ENCODE data around the gene NFIB. TPM values are rescaled to one million over a fixed set of nuclear protein-coding genes. Genes with fewer than 3 reads are reported as not detected.

Gene NFIB
- total RNA-seq, 2 experiments from 2014 or later: not detected

GRCh38 chr9:14075218-14075617 lies 238.7 kb downstream of the NFIB start:
- no peaks in the 10 kb centered on the region for H3K27me3 Mint-ChIP-seq
- H3K36me3 Mint-ChIP-seq (ENCODE audit: low read depth): no peaks in the 10 kb centered on the region
- no peaks in the 10 kb centered on the region for H3K4me1 Mint-ChIP-seq (ENCODE audit: low read depth)
- POLR2A ChIA-PET: no interaction called here
- DNase-seq (no peak), ATAC-seq (no peak)
- no peak for TF ChIP-seq CTCF (IDR thresholded peaks at IDR 0.05)
- intact Hi-C loops (cut with micrococcal nuclease): no loop called here
- CTCF ChIA-PET: no interaction called here
- H3K9me3 Mint-ChIP-seq: peaks cover 7% of the 10 kb centered on the region
- H3K4me3 Mint-ChIP-seq: no peak overlapping the region
- H3K27ac Mint-ChIP-seq: no peak overlapping the region

- ATAC-seq (no peak), DNase-seq (no peak)
- Mint-ChIP-seq H3K4me1 (ENCODE audit: low read depth) (no peaks in the 10 kb centered on the region), H3K4me3 (no peak overlapping the region), H3K27me3 (no peaks in the 10 kb centered on the region), H3K27ac (no peak overlapping the region), H3K36me3 (ENCODE audit: low read depth) (no peaks in the 10 kb centered on the region), H3K9me3 (peaks cover 7% of the 10 kb centered on the region)
- ChIA-PET CTCF (no interaction called here), POLR2A (no interaction called here)
- intact Hi-C loops (cut with micrococcal nuclease): no loop called here
- TF ChIP-seq CTCF (IDR thresholded peaks at IDR 0.05): no peak
Measured at GRCh38 chr9:14072850-14073249, 241.1 kb downstream of the NFIB start.

- no peak for DNase-seq
- no peaks in the 10 kb centered on the region for H3K27me3 Mint-ChIP-seq
- no peak for ATAC-seq
- intact Hi-C loops (cut with micrococcal nuclease): no loop called here
- H3K9me3 Mint-ChIP-seq: peaks cover 9% of the 10 kb centered on the region
- ChIA-PET POLR2A (no interaction called here), CTCF (no interaction called here)
- no peak overlapping the region for H3K4me3 Mint-ChIP-seq
- TF ChIP-seq CTCF (IDR thresholded peaks at IDR 0.05): no peak
- no peaks in the 10 kb centered on the region for H3K4me1 Mint-ChIP-seq (ENCODE audit: low read depth)
- H3K27ac Mint-ChIP-seq: no peak overlapping the region
- no peaks in the 10 kb centered on the region for H3K36me3 Mint-ChIP-seq (ENCODE audit: low read depth)
Measured at GRCh38 chr9:14071484-14071883, 242.5 kb downstream of the NFIB start.

- Mint-ChIP-seq H3K27ac (no peak overlapping the region), H3K4me1 (ENCODE audit: low read depth) (no peaks in the 10 kb centered on the region), H3K4me3 (no peak overlapping the region), H3K9me3 (peaks cover 4% of the 10 kb centered on the region), H3K27me3 (no peaks in the 10 kb centered on the region), H3K36me3 (ENCODE audit: low read depth) (no peaks in the 10 kb centered on the region)
- no peak for TF ChIP-seq CTCF (IDR thresholded peaks at IDR 0.05)
- intact Hi-C loops (cut with micrococcal nuclease): no loop called here
- CTCF ChIA-PET: no interaction called here
- POLR2A ChIA-PET: no interaction called here
- ATAC-seq: no peak
- no peak for DNase-seq
Measured at GRCh38 chr9:14068690-14069089, 245.3 kb downstream of the NFIB start.

- ATAC-seq (no peak), DNase-seq (no peak)
- Mint-ChIP-seq H3K36me3 (ENCODE audit: low read depth) (no peaks in the 10 kb centered on the region), H3K4me1 (ENCODE audit: low read depth) (no peaks in the 10 kb centered on the region), H3K9me3 (peaks cover 1% of the 10 kb centered on the region), H3K27me3 (no peaks in the 10 kb centered on the region), H3K27ac (no peak overlapping the region), H3K4me3 (no peak overlapping the region)
- intact Hi-C loops (cut with micrococcal nuclease): no loop called here
- POLR2A ChIA-PET: no interaction called here
- TF ChIP-seq CTCF (IDR thresholded peaks at IDR 0.05): no peak
- CTCF ChIA-PET: no interaction called here
Measured at GRCh38 chr9:14066831-14067230, 247.1 kb downstream of the NFIB start.
